AML-193 (cell line): ENCODE data around the gene STX2.
"Not testable (repeated sequence)": the region's sequence is repeated elsewhere in the genome, so short reads cannot be mapped to it uniquely, and the experiment has no call there.

ENCODE experiments used
- DNase-seq, 2 experiments: peaks; one replicate each; lab custom pipeline; 2025; lab: John Stamatoyannopoulos, UW

STX2 gene

GRCh38 chr12:130838951-130839769 is at the start of gene STX2:
STX2 (minus strand) TSS chr12:130839250; CDS start chr12:130839099, 151 bp downstream.
- DNase-seq = peak; percentile 78 to 82

DNA sequence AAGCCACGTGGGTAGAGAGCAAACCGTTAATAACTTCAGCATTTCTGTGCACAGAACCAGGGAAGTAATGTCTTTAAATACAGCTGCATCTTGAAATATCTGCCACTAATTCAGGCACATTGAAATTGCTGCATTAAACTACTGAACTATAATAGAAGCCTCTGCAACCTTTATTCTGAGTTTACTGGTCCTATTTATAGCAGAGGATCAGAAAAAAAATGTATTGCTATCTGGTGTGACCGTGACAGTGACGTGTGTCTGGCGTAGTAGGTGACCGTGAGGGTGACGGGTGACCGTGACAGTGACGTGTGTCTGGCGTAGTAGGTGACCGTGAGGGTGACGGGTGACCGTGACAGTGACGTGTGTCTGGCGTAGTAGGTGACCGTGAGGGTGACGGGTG is 48.1 kb upstream of the STX2 start:
- not testable (repeated sequence) for DNase-seq

GRCh38 chr12:130881548-130881947 is 42.5 kb upstream of the STX2 start:
- DNase-seq = no peak

DNA sequence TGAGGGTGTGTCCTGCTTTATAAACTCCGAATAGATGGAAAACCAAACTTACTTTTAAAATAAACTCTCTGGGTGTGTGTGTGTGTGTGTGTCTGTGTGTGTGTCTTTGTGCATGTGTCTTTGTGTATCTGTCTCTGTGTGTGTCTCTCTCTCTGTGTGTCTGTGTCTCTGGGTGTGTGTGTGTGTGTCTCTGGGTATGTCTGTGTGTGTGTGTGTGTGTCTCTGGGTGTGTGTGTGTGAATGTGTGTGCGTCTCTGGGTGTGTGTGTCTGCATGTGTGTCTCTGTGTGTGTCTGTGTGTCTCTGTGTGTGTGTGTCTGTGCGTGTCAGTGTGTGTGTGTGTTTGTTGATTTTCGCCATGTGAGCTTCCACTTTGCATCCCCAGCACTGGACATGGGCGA is 42.0 kb upstream of the STX2 start:
- DNase-seq = no peak

GRCh38 chr12:130880411-130880885 is 41.4 kb upstream of the STX2 start:
- no peak for DNase-seq

GRCh38 chr12:130879781-130880389 is 40.8 kb upstream of the STX2 start:
- DNase-seq = no peak

DNA sequence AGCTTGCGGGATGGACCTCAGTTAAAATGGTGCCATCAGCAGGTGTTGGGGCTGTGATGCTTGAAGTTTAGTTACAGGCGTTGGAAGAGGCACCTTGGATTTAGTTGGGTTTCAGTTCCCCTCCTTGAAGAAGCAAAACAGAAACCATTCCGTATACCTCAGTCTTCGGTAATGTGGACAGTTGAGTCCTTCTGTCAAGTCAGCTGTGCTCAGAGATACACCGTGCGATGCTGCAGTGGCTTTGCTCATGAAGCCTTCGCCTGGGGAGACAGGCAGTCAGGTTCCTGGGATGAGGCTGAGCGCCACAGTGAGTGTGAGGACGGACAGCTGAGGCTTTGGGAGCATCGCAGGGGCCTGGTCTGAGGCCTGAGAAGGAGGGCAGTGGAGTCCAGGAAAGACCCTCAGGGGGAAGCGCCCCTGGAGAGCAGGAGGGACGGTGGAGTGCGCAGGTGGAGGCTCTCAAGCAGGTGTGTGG is 40.2 kb upstream of the STX2 start:
- no peak for DNase-seq

GRCh38 chr12:130878193-130879185 is 39.4 kb upstream of the STX2 start:
- no peak for DNase-seq

GRCh38 chr12:130877333-130877732 is 38.3 kb upstream of the STX2 start:
- no peak for DNase-seq

- no peak for DNase-seq
Measured at GRCh38 chr12:130876758-130877157, 37.7 kb upstream of the STX2 start.

- no peak for DNase-seq
Measured at GRCh38 chr12:130876297-130876696, 37.2 kb upstream of the STX2 start.

- not testable (repeated sequence) for DNase-seq
Measured at GRCh38 chr12:130875708-130876107, 36.7 kb upstream of the STX2 start.

DNA sequence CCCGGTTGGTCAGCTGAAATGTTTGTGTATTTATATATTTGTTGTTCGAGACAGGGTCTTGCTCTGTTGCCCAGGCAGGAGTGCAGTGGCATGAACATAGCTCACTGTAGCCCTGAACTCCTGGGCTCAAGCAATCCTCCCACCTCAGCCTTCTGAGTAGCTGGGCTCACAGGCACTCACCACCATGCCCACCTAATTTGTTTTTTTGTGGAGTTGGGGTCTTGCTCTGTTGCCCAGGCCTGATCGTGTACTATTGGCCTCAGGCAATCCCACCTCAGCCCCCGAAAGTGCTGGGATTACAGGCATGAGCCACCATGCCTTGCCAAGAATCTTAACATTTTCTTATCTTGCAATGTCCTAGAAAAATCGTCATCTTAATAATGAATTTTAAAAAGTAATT is 36.1 kb upstream of the STX2 start:
- DNase-seq = no peak

GRCh38 chr12:130874696-130875095 is 35.6 kb upstream of the STX2 start:
- DNase-seq = no peak

DNA sequence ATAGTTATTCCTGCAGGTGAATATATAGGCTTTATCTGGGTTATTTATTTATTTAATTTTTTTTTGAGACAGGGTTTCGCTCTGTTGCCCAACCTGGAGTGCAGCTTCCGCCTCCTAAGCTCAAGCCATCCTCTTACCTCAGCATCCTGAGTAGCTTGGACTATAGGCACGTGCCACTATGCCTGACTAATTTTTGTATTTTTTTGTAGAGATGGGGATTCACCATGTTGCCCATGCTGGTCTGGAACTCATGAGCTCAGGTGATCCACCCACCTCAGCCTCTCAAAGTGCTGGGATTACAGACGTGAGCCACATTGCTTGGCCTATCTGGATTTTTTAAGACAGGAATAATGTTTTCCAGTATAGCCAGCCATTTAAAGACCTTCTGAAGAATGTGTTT is 34.8 kb upstream of the STX2 start:
- no peak for DNase-seq

GRCh38 chr12:130873106-130873795 is 34.2 kb upstream of the STX2 start:
- DNase-seq = no peak

GRCh38 chr12:130872179-130873096 is 33.4 kb upstream of the STX2 start:
- DNase-seq = peak in 1 of 2 experiments; percentile 12

DNA sequence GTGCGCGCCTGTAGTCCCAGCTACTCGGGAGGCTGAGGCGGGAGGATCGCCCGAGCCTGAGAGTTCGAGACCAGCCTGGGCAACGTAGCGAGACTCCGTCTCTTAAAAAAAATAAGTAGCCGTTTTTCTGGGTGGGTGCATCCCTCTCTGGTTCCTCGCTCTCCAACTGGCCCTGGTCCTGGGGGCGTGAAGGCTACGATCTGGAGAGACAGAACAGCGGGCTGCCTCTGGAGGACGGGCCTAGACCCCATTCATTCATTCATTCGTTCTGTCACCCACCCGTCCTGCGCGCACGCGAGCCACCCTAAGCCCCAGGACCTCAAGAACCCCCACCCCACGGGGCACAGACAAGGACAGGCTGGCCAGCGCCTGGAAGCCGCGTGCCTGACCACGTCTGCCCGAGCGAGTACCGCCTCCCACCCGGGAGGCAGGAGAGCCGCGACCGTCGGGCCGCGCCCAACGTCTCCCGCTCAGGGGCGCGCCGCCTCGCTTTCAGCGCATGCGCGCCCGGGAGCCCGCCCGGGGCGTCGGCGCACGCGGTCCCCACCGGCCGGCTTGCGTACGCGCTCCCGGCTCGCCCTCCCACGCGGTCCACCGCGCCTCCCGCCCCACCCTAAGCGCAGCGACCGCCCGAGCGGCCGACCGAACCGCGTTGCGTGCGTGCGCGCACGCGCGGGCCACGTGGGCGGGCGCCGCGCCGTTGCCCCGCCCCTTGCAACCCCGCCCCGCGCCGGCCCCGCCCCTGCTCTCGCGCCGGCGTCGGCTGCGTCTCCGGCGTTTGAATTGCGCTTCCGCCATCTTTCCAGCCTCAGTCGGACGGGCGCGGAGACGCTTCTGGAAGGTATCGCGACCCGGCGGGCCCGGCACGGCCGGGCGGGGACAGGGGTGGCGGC is 32.5 kb upstream of the STX2 start, which contains the start of gene RAN:
Gene RAN, plus strand, starts transcription at position 781 of the 893 bp plus-strand sequence. CDS start 528 bp downstream, outside the sequence.
- DNase-seq = peak; percentile 80 to 84
